ENCODE data around the gene TNFRSF21.

DNA sequence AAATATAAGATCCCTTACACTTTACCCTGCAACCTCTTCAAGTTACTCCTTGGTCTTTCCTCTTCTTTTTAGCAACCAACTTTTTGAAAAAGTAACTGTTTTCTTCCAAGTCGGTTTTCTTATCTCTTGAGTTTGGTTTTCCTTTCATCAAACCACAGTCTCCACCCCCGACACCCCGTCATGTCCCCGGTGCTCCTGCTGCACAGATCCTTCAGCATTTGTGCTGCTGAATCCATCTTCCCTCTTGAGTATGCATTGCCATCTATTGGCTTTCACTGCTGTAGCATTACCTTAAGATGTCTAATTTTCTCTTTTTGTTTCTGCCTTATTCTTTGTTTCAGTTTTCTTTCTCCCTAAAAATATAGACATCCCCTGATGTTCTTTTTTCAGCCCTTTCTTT is 11.9 kb upstream of the TNFRSF21 start:
- no peak for TF ChIP-seq GATA2 (IDR thresholded peaks at IDR 0.05; ENCODE audit: low read depth, low read length)
- no peak for TF ChIP-seq GATA3 (IDR thresholded peaks at IDR 0.05; ENCODE audit: low read depth, low read length)

Data from SH-SY5Y (cell line).